Neural progenitor cell (in vitro differentiated cells): ENCODE measurements around the gene SPHK1. TPM values are rescaled to one million over a fixed set of nuclear protein-coding genes. Genes with fewer than 3 reads are reported as not detected.

Experiments used
- DNase-seq: peaks from one replicate; pipeline ENCODE4 v3.0.0-alpha.2; 2016; ENCODE audit warnings: low spot score
- H2AFZ ChIP-seq: fragments of 200-600 bp; sonication (generic); replicated peaks from 2 replicates; pipeline ENCODE4 v1.6.1; 2016; ENCODE audit warnings: antibody characterized with exemption
- H3F3A ChIP-seq: fragments of 200-600 bp; sonication (generic); 2 replicates; pipeline ENCODE4 v1.6.1; 2016; ENCODE audit warnings: antibody characterized with exemption, low read depth
- H3K27ac ChIP-seq: fragments of 200-600 bp; sonication (generic); 2 replicates; pipeline ENCODE4 v1.5.1; 2016; ENCODE audit warnings: mild to moderate bottlenecking
- H3K27me3 ChIP-seq: fragments of 200-600 bp; sonication (generic); 2 replicates; pipeline ENCODE4 v1.6.1; 2016; ENCODE audit warnings: mild to moderate bottlenecking, moderate library complexity
- H3K36me3 ChIP-seq: fragments of 200-600 bp; sonication (generic); 2 replicates; pipeline ENCODE4 v1.5.1; 2016
- H3K4me1 ChIP-seq: fragments of 200-600 bp; sonication (generic); 2 replicates; pipeline ENCODE4 v1.6.1; 2016; ENCODE audit warnings: mixed run types
- H3K4me2 ChIP-seq: fragments of 200-600 bp; sonication (generic); 2 replicates; pipeline ENCODE4 v1.6.1; 2016
- H3K4me3 ChIP-seq: fragments of 200-600 bp; sonication (generic); 2 replicates; pipeline ENCODE4 v1.5.1; 2016
- H3K79me2 ChIP-seq: fragments of 200-600 bp; sonication (generic); 2 replicates; pipeline ENCODE4 v1.6.1; 2016; ENCODE audit warnings: low read depth
- H3K9ac ChIP-seq: fragments of 200-600 bp; sonication (generic); 2 replicates; pipeline ENCODE4 v1.6.1; 2016
- H3K9me3 ChIP-seq: fragments of 200-600 bp; sonication (generic); 2 replicates; pipeline ENCODE4 v1.5.1; 2016; ENCODE audit warnings: low read depth
- H4K20me1 ChIP-seq: fragments of 200-600 bp; sonication (generic); 2 replicates; pipeline ENCODE4 v1.6.1; 2016; ENCODE audit warnings: low read depth
- H3K27ac Mint-ChIP-seq: 3 replicates; pipeline ENCODE4 v1.8.0; 2021; ENCODE audit warnings: mixed read lengths
- H3K27me3 Mint-ChIP-seq: 2 replicates; pipeline ENCODE4 v1.8.0; 2022; ENCODE audit warnings: low read depth, mild to moderate bottlenecking, inconsistent platforms, moderate library complexity, mixed read lengths; ENCODE audit not compliant: insufficient read depth
- H3K36me3 Mint-ChIP-seq: 3 replicates; pipeline ENCODE4 v1.8.0; 2021; ENCODE audit warnings: mixed read lengths
- H3K4me1 Mint-ChIP-seq: 3 replicates; pipeline ENCODE4 v1.8.0; 2021; ENCODE audit warnings: mixed read lengths
- H3K4me3 Mint-ChIP-seq: 3 replicates; pipeline ENCODE4 v1.8.0; 2021; ENCODE audit warnings: mild to moderate bottlenecking, moderate library complexity, mixed read lengths
- H3K9me3 Mint-ChIP-seq: 3 replicates; pipeline ENCODE4 v1.8.0; 2020; ENCODE audit warnings: mixed read lengths
- EZH2 ChIP-seq: fragments of 200-600 bp; sonication (generic); IDR thresholded peaks from 2 replicates; pipeline ENCODE4 v1.6.1; 2017; ENCODE audit warnings: antibody characterized with exemption, mild to moderate bottlenecking, moderate library complexity
- EZH2phosphoT487 ChIP-seq: fragments of 200-600 bp; sonication (generic); IDR thresholded peaks from 2 replicates; pipeline ENCODE4 v1.6.1; 2017; ENCODE audit warnings: antibody characterized with exemption
- total RNA-seq: library from RNA; depleted of rRNA; stranded (reverse); fragments of >200 nt; gene quantifications from 2 replicates; pipeline ENCODE4 v1.2.3, GENCODE V29; 2015; ENCODE audit warnings: low replicate concordance
- TF ChIP-seq, protein P1 (sequence below): fragments of 200-600 bp; sonication (generic); IDR thresholded peaks from 2 replicates; pipeline ENCODE4 v1.5.1; 2017; ENCODE audit warnings: antibody characterized with exemption, mild to moderate bottlenecking

The SPHK1 gene
- total RNA-seq, 1 donor from 2014 or later: 1.3 TPM

- no peaks in the 10 kb centered on the region for H3K27me3 ChIP-seq
- no peaks in the 10 kb centered on the region for H3K27me3 Mint-ChIP-seq
- H3K79me2 ChIP-seq: peaks cover 53% of the 10 kb centered on the region
- H3K4me3 ChIP-seq: no peak overlapping the region
- H3K4me1 Mint-ChIP-seq: peaks cover 25% of the 10 kb centered on the region
- H3K27ac Mint-ChIP-seq: no peak overlapping the region
- no peaks in the 10 kb centered on the region for H3K36me3 ChIP-seq
- peaks cover 77% of the 10 kb centered on the region for H4K20me1 ChIP-seq
- no peak overlapping the region for H3K9ac ChIP-seq
- peaks cover 2% of the 10 kb centered on the region for H3K36me3 Mint-ChIP-seq
- TF ChIP-seq, protein P1, sequence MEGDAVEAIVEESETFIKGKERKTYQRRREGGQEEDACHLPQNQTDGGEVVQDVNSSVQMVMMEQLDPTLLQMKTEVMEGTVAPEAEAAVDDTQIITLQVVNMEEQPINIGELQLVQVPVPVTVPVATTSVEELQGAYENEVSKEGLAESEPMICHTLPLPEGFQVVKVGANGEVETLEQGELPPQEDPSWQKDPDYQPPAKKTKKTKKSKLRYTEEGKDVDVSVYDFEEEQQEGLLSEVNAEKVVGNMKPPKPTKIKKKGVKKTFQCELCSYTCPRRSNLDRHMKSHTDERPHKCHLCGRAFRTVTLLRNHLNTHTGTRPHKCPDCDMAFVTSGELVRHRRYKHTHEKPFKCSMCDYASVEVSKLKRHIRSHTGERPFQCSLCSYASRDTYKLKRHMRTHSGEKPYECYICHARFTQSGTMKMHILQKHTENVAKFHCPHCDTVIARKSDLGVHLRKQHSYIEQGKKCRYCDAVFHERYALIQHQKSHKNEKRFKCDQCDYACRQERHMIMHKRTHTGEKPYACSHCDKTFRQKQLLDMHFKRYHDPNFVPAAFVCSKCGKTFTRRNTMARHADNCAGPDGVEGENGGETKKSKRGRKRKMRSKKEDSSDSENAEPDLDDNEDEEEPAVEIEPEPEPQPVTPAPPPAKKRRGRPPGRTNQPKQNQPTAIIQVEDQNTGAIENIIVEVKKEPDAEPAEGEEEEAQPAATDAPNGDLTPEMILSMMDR: no peak
- no peak for TF ChIP-seq EZH2
- no peak for TF ChIP-seq EZH2phosphoT487
- H3K9me3 ChIP-seq: no peaks in the 10 kb centered on the region
- no peaks in the 10 kb centered on the region for H3K9me3 Mint-ChIP-seq
- H3K4me2 ChIP-seq: no peak overlapping the region
- no peak overlapping the region for H3K27ac ChIP-seq
- H3K4me1 ChIP-seq: peaks cover 8% of the 10 kb centered on the region
- no peak overlapping the region for H2AFZ ChIP-seq
- no peak overlapping the region for H3K4me3 Mint-ChIP-seq
- DNase-seq: no peak
- H3F3A ChIP-seq: no peaks in the 10 kb centered on the region
Measured at GRCh38 chr17:76411247-76411646, 26.8 kb downstream of the SPHK1 start.

- peaks cover 18% of the 10 kb centered on the region for H3K4me1 Mint-ChIP-seq
- no peaks in the 10 kb centered on the region for H3F3A ChIP-seq
- peak; percentile 21 for DNase-seq
- H3K36me3 Mint-ChIP-seq: peaks cover 13% of the 10 kb centered on the region
- H3K4me1 ChIP-seq: peaks cover 8% of the 10 kb centered on the region
- H3K9me3 Mint-ChIP-seq: no peaks in the 10 kb centered on the region
- H3K27ac Mint-ChIP-seq: no peak overlapping the region
- H3K4me3 ChIP-seq: no peak overlapping the region
- no peak overlapping the region for H2AFZ ChIP-seq
- H3K9ac ChIP-seq: no peak overlapping the region
- H3K27me3 Mint-ChIP-seq: no peaks in the 10 kb centered on the region
- no peaks in the 10 kb centered on the region for H3K36me3 ChIP-seq
- TF ChIP-seq EZH2 (no peak), EZH2phosphoT487 (no peak)
- TF ChIP-seq, protein P1: no peak
- H3K79me2 ChIP-seq: peaks cover 58% of the 10 kb centered on the region
- H3K4me2 ChIP-seq: no peak overlapping the region
- no peak overlapping the region for H3K27ac ChIP-seq
- H4K20me1 ChIP-seq: peaks cover 66% of the 10 kb centered on the region
- H3K4me3 Mint-ChIP-seq: peak overlapping the region; percentile 35
- H3K27me3 ChIP-seq: no peaks in the 10 kb centered on the region
- H3K9me3 ChIP-seq: no peaks in the 10 kb centered on the region
Measured at GRCh38 chr17:76414334-76415295, 30.2 kb downstream of the SPHK1 start.

DNA sequence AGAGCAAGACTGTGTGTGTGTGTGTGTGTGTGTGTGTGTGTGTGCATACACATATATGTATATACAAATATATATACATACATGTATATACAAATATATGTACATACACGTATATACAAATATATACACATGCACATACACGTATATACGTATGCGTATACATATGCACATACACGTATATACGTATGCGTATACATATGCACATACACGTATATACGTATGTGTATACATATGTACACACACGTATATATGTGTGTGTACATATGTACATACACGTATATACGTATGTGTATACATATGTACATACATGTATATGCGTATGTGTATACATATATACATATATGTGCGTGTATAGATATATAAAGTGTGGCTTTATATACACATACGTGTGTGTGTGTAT is 31.4 kb downstream of the SPHK1 start:
- no peaks in the 10 kb centered on the region for H3F3A ChIP-seq
- Mint-ChIP-seq H3K27me3 (no peaks in the 10 kb centered on the region), H3K4me3 (no peak overlapping the region), H3K9me3 (no peaks in the 10 kb centered on the region), H3K27ac (no peak overlapping the region), H3K4me1 (peaks cover 27% of the 10 kb centered on the region), H3K36me3 (peaks cover 15% of the 10 kb centered on the region)
- H3K4me3 ChIP-seq: no peak overlapping the region
- peaks cover 72% of the 10 kb centered on the region for H4K20me1 ChIP-seq
- peaks cover 8% of the 10 kb centered on the region for H3K4me1 ChIP-seq
- H3K9me3 ChIP-seq: no peaks in the 10 kb centered on the region
- H3K36me3 ChIP-seq: no peaks in the 10 kb centered on the region
- H2AFZ ChIP-seq: no peak overlapping the region
- TF ChIP-seq EZH2 (no peak), EZH2phosphoT487 (no peak)
- TF ChIP-seq, protein P1: no peak
- H3K27ac ChIP-seq: no peak overlapping the region
- H3K27me3 ChIP-seq: no peaks in the 10 kb centered on the region
- no peak for DNase-seq
- H3K9ac ChIP-seq: no peak overlapping the region
- H3K79me2 ChIP-seq: peaks cover 70% of the 10 kb centered on the region
- H3K4me2 ChIP-seq: no peak overlapping the region
